HepG2 (cell line): Measurements from ENCODE around the gene GPR17. TPM values are rescaled to one million over a fixed set of nuclear protein-coding genes. Genes with fewer than 3 reads are reported as not detected.

Experiments used
- CEBPB ChIP-seq: IDR thresholded peaks from 2 replicates; pipeline ENCODE4 v1.6.1; 2011; ENCODE audit warnings: low read depth, low read length, improper control_type of control experiment, borderline replicate concordance
- ESRRA ChIP-seq: sonication (generic); formaldehyde crosslinking; IDR thresholded peaks from 2 replicates; pipeline ENCODE4 v1.5.1; 2020; ENCODE audit warnings: mild to moderate bottlenecking, low read depth, missing genetic modification reagents
- FOXA1 ChIP-seq, 2 experiments: fragments of 450-650 bp in 1 of 2; sonication (generic) in 1 of 2; formaldehyde crosslinking in 1 of 2; IDR thresholded peaks; 2 replicates each; pipeline versions ENCODE4 v1.4.0 to v1.6.1; 2016 to 2020; ENCODE audit warnings: missing genetic modification reagents in 1 of 2
- JUND ChIP-seq: sonication (generic); formaldehyde crosslinking; IDR thresholded peaks from 2 replicates; pipeline ENCODE4 v1.8.0; 2022; ENCODE audit warnings: mild to moderate bottlenecking, missing genetic modification reagents
- KIAA2018 ChIP-seq: sonication (generic); formaldehyde crosslinking; IDR thresholded peaks from 2 replicates; pipeline ENCODE4 v1.5.0; 2020; ENCODE audit warnings: mild to moderate bottlenecking, missing genetic modification reagents, borderline replicate concordance
- NONO ChIP-seq, 2 experiments: fragments of 450-650 bp in 1 of 2; sonication (generic) in 1 of 2; formaldehyde crosslinking in 1 of 2; IDR thresholded peaks in 1 of 2; conservative IDR thresholded peaks in 1 of 2; 2 replicates each; pipeline versions ENCODE4 v1.6.1 to v1.8.0; 2017 to 2022; ENCODE audit warnings: mild to moderate bottlenecking in 1 of 2, missing genetic modification reagents in 1 of 2, moderate library complexity in 1 of 2
- PHF21A ChIP-seq: sonication (generic); formaldehyde crosslinking; IDR thresholded peaks from 2 replicates; pipeline ENCODE4 v1.5.0; 2020; ENCODE audit warnings: mild to moderate bottlenecking, missing genetic modification reagents
- PRMT3 ChIP-seq: sonication (generic); formaldehyde crosslinking; IDR thresholded peaks from 2 replicates; pipeline ENCODE4 v1.8.1; 2022; ENCODE audit warnings: low read depth, mild to moderate bottlenecking, moderate library complexity, missing genetic modification reagents, borderline replicate concordance
- RAD21 ChIP-seq: fragments of 450-650 bp; formaldehyde crosslinking; IDR thresholded peaks from 2 replicates; pipeline ENCODE4 v1.5.0; 2020; ENCODE audit warnings: mild to moderate bottlenecking
- SALL2 ChIP-seq: sonication (generic); formaldehyde crosslinking; IDR thresholded peaks from 2 replicates; pipeline ENCODE4 v1.8.1; 2023; ENCODE audit warnings: mild to moderate bottlenecking, missing genetic modification reagents, inconsistent platforms
- SKIL ChIP-seq: sonication (generic); formaldehyde crosslinking; IDR thresholded peaks from 2 replicates; pipeline ENCODE4 v1.8.0; 2022; ENCODE audit warnings: missing genetic modification reagents, mild to moderate bottlenecking, moderate library complexity, borderline replicate concordance
- TBP ChIP-seq: sonication (generic); formaldehyde crosslinking; IDR thresholded peaks from 2 replicates; pipeline ENCODE4 v1.5.0; 2020; ENCODE audit warnings: missing genetic modification reagents
- TBX2 ChIP-seq: sonication (generic); formaldehyde crosslinking; IDR thresholded peaks from 2 replicates; pipeline ENCODE4 v1.5.0; 2020; ENCODE audit warnings: missing genetic modification reagents, mild to moderate bottlenecking, borderline replicate concordance
- ZFP1 ChIP-seq: IDR thresholded peaks from 2 replicates; pipeline ENCODE4 v1.6.1; 2016
- ZNF382 ChIP-seq: sonication (generic); formaldehyde crosslinking; IDR thresholded peaks from 2 replicates; pipeline ENCODE4 v1.5.0; 2020; ENCODE audit warnings: missing genetic modification reagents, mild to moderate bottlenecking, borderline replicate concordance
- ZNF577 ChIP-seq: sonication (generic); formaldehyde crosslinking; IDR thresholded peaks from 2 replicates; pipeline ENCODE4 v1.4.0; 2020; ENCODE audit warnings: mild to moderate bottlenecking, low read depth, missing genetic modification reagents, borderline replicate concordance
- ZNF703 ChIP-seq: sonication (generic); formaldehyde crosslinking; IDR thresholded peaks from 2 replicates; pipeline ENCODE4 v1.5.1; 2020; ENCODE audit warnings: missing genetic modification reagents, mild to moderate bottlenecking, moderate library complexity, borderline replicate concordance
- polyA plus RNA-seq, 8 experiments: library from polyadenylated mRNA; depleted of rRNA in 3 of 8; stranded (reverse) in 7 of 8; unstranded in 1 of 8; fragments of >200 nt; fragmentation: Illumina TruSeq in 4 of 8; extraction: Trizol in 4 of 8; gene quantifications; 2 replicates each; pipeline versions ENCODE4 v1.2.1 to v1.2.3, GENCODE V29; 2011 to 2016; ENCODE audit warnings: low read depth in 4 of 8, missing spikeins in 1 of 8, mixed read lengths in 1 of 8; ENCODE audit not compliant: insufficient read depth in 1 of 8
- total RNA-seq, 5 experiments: library from RNA; depleted of rRNA; stranded (reverse); fragments of >200 nt; fragmentation: Illumina TruSeq; extraction: Trizol; gene quantifications; 2 replicates each; pipeline ENCODE4 v1.2.3, GENCODE V29; 2016; ENCODE audit warnings: low read depth in 1 of 5
- TF ChIP-seq, protein P1 (sequence below): sonication (generic); formaldehyde crosslinking; IDR thresholded peaks from 2 replicates; pipeline ENCODE4 v1.5.0; 2020; ENCODE audit warnings: missing genetic modification reagents
- TF ChIP-seq, protein P2 (sequence below): sonication (generic); formaldehyde crosslinking; IDR thresholded peaks from 2 replicates; pipeline ENCODE4 v1.4.0; 2020; ENCODE audit warnings: low read depth, mild to moderate bottlenecking, missing genetic modification reagents

Gene GPR17
- total and polyA plus RNA-seq, 2 of the 13 experiments (the other 11 are each of a cell fraction or from before 2014, with no cell fraction given) = not detected

DNA sequence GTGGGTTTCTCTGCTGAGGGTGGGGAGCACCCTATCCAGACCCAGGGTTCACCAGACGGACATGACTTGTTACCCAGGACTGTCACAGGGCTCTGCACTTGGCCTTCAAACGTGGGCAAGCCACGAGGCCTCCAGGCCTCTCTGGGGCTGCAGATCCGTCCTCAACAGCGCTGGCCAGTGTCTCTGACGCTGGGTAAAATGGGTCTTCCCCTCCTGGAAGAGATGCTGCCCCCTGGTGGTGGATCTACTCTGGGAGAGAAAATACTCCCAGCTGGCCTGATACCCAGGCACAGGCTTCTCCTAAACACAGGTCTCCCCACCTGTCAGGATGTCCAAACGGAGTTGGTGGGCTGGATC lies 3.7 kb downstream of the GPR17 start (continued):
- TF ChIP-seq KIAA2018 (CRISPR knock-in tag) (0 out of 2 replicates have a peak, but pooled peaks have one; percentile 54), SKIL (CRISPR knock-in tag) (no peak), RAD21 (CRISPR knock-in tag) (peak; percentile 80), CEBPB (no peak), TBX2 (no peak), PHF21A (no peak), PRMT3 (CRISPR knock-in tag) (no peak), ZNF577 (CRISPR knock-in tag) (no peak), SALL2 (CRISPR knock-in tag) (no peak), NONO (IDR thresholded peaks at IDR 0.05) (no peak), NONO (CRISPR knock-in tag; conservative IDR thresholded peaks at IDR 0.05) (0 out of 2 replicates have a peak, but pooled peaks have one; percentile 30), TBP (CRISPR knock-in tag) (no peak), FOXA1 (IDR thresholded peaks at IDR 0.05) (no peak), FOXA1 (CRISPR knock-in tag; IDR thresholded peaks at IDR 0.05) (no peak), JUND (no peak), ZNF382 (no peak), ZFP1 (CRISPR knock-in tag) (no peak), ZNF703 (CRISPR knock-in tag) (no peak), ESRRA (CRISPR knock-in tag) (no peak)
- TF ChIP-seq, protein P1, sequence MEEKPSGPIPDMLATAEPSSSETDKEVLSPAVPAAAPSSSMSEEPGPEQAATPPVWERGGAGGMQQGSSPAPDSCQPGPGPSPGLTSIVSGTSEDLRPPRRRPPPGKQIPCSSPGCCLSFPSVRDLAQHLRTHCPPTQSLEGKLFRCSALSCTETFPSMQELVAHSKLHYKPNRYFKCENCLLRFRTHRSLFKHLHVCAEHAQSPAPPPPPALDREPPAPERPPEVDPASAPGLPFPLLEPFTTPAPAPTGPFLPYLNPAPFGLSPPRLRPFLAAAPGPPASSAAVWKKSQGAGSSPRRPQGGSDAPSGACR (CRISPR knock-in tag) = no peak
- TF ChIP-seq, protein P2, sequence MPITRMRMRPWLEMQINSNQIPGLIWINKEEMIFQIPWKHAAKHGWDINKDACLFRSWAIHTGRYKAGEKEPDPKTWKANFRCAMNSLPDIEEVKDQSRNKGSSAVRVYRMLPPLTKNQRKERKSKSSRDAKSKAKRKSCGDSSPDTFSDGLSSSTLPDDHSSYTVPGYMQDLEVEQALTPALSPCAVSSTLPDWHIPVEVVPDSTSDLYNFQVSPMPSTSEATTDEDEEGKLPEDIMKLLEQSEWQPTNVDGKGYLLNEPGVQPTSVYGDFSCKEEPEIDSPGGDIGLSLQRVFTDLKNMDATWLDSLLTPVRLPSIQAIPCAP = no peak
